Activated CD4-positive, alpha-beta T cell treated with anti-CD3 and anti-CD28 coated beads for 48 hours (primary cell): Measurements from ENCODE around the gene BCAS1.
A peak's percentile ranks its signal among the peaks of the same experiment; 100 is the strongest.

Experiments
- DNase-seq: peaks from one replicate; pipeline ENCODE4 v3.0.0-alpha.2; 2020

The BCAS1 gene

DNA sequence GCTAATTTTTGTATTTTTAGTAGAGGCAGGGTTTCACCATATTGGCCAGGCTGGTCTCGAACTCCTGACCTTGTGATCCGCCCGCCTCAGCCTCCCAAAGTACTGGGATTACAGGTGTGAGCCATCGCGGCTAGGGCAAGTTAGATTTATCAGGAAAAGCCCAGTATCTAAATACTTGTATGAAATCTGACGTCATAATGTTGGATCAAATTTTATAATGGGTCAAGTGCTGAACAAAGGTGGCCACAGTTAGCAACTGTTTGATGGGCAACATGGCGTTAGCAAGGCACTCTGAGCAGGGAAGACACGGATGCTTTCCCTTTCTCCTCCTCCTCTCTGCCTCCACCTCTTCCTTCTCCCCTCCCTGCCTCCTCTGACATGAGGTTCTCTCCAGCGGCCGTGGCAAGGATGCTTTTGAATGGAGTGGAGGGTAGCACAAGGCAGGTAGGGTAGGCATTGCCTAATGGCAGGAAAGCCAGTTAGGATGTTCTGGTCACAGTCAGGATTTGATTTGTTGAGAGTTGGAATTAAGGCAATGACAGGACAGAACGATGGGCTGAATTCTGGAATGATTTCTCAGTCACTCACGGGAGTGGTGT, 149.6 kb downstream of the BCAS1 start:
- DNase-seq: no peak

DNA sequence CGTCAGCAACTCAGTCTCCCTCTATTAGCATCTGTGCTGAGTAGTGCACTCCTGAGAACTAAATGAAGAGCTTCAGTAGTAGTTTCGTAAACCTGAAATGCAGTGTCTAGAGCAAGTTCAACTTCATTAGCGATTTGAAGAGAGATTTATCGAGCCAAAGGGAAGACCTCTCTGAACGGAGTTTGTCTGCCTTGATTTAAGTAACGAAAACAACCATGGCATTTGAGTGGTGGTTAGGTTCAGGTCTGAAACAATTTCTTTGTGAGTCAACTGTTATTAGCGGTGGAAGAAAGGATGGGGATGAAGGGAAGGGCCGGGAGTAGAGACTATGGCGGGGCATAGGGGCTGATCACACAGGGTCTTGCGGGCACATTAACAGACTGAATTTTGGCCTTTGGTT, 150.5 kb downstream of the BCAS1 start:
- DNase-seq: no peak

GRCh38 chr20:53918949-53919361, 151.4 kb downstream of the BCAS1 start:
- no peak for DNase-seq

DNA sequence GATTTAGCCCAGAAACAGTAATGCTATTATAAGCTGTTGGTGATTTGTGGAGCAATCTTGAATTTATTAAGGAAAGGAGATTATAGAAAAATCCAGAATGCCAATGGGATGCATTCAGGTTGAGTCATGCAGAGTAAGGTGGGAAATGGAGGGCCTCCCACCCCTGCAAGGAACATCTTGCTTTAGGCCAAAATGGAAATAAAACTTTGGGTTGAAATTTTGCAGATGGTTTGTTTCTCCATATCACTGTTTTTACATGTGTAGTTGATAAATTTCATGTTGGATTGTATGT, 152.4 kb downstream of the BCAS1 start:
- no peak for DNase-seq

DNA sequence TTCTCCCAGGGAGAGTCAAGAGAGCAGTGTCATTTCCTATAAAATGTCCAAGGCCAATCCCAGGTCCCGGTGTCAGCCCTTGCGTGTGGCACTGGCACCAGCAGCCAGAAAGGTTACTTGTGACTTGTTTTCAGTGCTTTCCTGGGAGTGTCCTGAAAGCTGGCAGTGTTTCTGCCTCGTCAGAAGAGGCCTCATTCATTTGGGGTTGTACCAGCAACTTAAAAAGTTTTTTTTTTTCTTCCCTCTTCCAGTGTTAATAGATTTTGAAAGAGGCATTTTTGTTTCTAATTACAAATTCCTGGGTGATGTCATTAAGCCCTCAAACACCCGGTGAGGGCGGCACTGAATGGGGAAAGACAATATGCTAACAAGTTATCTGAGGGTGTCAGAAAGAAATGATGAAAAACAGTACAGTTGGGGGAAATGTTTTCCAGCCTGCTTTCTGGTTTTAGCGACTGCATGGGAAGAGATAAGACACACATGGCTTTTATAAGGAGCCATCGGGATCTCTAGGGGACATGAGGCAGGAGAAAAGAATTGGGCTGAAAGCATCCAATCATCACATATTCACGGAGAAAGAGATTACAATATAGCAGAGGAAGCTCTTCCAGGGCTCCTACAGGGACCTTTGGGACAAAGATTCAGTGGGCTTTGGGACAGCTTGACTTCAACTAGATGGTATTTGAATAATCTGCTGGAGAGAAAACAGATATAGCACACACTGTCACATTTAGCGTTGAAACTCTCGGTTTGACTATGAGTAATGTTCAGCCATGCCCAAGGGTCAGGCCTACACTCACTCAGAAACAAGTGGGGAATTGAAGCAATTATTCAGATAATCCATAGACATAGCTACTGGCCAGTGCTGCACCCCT, 153.0 kb downstream of the BCAS1 start:
- no peak for DNase-seq

- no peak for DNase-seq
These were observed 154.3 kb downstream of the BCAS1 start for GRCh38 chr20:53916173-53916512.

- peak; percentile 98 for DNase-seq
These were observed 154.8 kb downstream of the BCAS1 start for GRCh38 chr20:53915446-53916172.

DNA sequence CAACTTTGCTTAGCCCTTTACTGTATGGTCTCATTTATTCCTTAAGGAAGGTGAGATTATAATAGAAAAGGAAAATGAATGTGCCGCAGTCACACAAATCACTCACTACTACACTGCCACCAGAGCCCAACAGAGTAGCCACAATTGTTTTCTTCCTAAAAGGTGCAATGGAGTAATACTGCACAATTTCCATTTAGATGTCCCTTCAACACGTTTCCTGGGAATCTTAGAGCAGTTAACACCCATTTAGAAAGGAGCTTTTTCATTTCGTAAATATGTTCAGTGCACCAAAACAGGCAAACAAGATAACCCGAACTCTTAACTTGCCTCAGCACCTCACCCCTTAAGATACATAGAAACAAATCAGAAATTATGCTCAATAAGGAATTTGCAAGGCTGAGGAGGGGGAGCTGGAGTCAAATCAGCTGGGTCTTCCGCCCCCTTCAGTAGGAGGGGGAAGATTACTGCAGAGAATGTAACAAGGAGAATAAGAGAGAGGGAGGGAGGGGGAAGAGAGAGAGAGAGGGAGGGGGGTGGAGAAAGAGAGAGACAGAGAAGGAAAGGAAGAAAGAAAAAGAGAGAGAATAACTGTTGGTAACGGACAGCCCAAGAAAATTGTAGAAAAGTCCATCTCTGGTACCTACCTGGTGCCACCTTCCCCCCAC, 155.5 kb downstream of the BCAS1 start:
- DNase-seq: no peak

DNA sequence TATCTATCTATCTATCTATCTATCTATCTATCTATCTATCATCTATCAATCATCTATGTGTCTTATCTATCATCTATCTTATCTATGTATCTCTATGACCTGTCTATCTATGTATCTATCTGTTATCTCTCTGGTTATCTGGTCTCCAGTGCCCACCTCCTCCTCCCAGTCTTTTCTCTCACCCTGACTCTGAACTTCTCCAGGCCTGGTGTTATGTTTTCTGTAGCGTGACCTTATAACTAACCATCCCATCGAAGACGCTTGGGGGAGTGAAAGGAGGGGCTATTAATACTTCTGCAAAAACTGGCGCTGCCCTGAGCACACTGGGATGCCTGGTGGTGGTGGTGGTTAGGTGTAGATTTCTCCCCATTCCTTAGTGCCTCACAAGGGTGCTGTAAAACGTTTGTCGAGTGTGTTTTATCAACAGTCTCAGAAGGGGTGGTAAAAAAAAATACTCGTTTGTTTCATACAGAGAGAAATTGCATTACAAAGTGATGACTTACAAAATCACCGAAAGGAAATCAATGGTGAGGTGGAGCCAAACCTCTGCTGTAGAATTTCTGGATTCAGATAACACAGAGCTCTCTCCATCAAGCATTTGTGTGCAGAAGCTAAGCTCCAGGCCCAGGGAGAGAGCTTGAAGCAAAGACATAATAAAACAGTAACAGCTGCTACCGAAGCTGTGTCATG, 156.2 kb downstream of the BCAS1 start:
- no peak for DNase-seq

- no peak for DNase-seq
These were observed 159.1 kb downstream of the BCAS1 start for GRCh38 chr20:53911301-53911700.

GRCh38 chr20:53910351-53911002, 159.9 kb downstream of the BCAS1 start:
- DNase-seq: no peak

DNA sequence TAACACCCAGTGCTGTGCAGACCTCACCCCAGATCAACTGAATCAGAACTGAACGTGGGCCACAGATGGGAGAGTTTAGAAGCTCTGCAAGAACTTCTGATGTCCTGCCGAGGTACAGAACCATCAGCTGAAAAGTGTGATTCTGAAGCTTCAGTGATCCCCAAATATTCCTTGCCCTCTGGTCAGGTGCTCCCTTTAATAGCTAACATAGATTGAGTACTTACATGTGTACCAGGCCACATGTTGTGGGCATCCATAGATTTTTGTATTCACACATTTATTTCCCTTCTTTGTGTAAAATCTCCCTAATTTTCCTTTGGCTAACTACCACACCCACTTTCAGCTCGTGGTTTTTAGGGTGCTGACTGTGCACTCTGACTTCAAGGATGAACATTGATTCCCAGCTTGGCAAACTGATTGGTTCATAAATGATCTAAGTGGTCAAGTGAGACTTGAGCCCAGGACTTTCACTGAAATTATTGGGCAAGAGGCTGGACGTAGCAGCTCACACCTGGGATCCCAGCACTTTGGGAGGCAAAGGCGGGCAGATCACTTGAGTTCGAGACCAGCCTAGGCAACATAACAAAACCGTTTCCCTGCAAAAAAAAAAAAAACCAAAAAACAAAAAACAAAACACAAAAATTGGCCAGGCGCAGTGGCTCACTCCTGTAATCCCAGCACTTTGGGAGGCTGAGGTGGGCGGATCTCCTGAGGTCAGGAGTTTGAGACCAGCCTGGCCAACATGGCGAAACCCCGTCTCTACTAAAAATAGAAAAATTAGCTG, 162.2 kb downstream of the BCAS1 start:
- no peak for DNase-seq

GRCh38 chr20:53905820-53906191, 164.6 kb downstream of the BCAS1 start:
- DNase-seq: no peak

- no peak for DNase-seq
These were observed 165.2 kb downstream of the BCAS1 start for GRCh38 chr20:53905019-53905819.

DNA sequence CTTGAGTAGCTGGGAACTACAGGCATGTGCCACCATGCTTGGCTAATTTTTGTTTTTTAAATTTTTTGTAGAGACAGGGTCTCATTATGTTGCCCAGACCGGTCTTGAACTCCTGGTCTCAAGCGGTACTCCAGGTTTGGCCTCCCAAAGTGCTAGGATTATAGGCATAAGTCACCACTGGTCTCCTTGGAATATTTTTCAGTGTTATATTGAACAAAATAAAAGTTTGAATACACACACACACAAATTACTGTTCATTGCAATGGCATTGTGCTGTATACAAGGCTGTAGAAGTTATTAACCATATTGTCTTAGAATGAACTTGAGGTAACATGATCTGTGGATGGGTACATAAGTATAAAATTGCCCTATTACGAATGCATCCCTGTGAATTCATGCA, 166.1 kb downstream of the BCAS1 start:
- no peak for DNase-seq

- DNase-seq: no peak
These were observed 166.8 kb downstream of the BCAS1 start for GRCh38 chr20:53903652-53903987.

DNA sequence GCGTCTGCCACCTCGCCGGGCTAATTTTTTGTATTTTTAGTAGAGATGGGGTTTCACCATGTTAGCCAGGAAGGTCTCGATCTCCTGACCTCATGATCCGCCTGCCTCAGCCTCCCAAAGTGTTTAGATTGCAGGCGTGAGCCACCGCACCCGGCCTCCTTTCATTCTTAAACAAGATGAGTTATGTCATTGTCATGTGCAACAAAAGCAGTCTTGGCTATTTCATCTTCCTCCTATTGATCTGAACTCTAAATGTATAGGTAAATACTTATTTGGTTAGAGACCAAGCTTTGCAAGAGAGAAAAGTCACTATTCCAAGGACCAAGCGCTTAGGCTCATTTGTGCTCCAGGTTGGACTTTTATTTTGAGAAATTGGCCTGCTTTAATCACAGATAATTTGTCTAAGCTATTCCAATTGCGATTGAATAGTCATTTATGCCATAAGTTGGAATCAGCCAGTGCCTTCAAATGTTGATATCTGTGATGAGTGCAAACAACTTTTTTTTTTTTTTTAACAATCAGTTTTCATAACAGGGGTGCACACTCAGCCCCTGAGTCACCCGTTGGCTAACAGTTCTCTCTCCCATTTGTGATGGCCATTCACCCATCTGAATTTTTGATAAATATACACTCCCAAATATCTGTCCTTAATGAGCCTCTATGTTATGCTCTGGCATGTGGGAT, 167.3 kb downstream of the BCAS1 start:
- DNase-seq: no peak

DNA sequence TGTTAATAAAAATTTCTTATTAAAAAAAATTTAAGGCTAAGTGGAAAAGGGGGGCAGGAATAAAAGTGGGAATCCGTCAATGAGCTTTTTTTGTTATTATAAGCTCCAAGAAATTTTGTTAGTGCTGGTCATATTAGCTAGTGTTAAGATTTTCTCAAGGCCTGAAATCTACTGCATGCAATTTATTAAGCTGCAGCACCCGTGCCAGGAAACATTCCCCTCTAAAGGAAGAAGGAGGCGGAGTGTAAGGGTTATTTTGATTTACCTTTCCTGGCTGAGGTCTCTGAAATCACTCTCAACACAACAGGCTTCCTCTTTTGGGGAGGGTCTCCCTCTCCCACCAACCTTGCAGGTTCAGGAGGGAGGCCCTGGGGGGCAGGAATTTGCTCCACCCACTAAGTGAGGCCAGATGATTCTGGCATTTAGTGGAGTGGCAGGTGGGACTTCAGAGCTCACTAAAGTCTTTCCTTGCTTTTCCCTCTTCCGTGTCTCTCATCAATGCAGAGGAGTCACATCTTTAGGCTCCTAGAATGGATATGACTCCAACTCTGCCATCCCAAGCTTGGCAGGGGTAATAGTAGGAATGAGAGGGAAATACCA, 168.8 kb downstream of the BCAS1 start:
- no peak for DNase-seq

DNA sequence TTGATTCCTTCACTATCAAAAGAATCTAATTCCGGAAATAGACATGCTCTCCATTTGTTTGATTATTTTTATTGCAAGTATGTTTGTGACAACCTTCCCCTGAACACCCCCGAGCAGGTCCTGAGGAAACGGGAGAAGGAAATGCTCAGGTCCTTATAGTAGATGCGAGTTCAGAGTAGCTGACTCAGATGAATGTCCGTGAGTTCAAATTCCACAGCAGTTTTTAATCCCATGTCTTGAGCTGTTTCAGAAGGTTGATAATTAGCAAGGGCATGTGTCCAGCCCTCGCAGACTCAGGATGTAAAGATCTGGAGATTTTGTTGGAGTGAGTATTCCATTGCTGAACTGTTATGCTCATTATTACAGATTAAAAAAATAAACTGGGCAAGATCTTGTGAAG, 169.3 kb downstream of the BCAS1 start:
- DNase-seq: no peak
